ENCODE data around the gene HOXB5.

DNA sequence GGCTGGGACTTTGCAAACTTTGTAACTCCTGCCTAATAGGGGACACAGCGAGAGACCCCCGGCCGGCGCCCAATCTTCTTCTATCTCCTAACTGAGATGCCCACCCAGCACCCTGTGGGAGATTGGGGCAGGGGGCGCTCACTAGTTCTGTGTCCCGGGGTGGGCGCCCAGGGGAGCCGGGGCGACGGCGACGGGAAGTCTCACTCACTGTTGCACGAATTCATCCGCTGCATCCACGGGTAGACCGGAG, 3.9 kb upstream of the HOXB5 start:
- TF ChIP-seq MAZ (IDR thresholded peaks at IDR 0.05; ENCODE audit: borderline replicate concordance, low read depth, low read length) = no peak
- TF ChIP-seq POLR2A (IDR thresholded peaks at IDR 0.05; ENCODE audit: low read depth, low read length) = no peak
- TF ChIP-seq, protein P1, sequence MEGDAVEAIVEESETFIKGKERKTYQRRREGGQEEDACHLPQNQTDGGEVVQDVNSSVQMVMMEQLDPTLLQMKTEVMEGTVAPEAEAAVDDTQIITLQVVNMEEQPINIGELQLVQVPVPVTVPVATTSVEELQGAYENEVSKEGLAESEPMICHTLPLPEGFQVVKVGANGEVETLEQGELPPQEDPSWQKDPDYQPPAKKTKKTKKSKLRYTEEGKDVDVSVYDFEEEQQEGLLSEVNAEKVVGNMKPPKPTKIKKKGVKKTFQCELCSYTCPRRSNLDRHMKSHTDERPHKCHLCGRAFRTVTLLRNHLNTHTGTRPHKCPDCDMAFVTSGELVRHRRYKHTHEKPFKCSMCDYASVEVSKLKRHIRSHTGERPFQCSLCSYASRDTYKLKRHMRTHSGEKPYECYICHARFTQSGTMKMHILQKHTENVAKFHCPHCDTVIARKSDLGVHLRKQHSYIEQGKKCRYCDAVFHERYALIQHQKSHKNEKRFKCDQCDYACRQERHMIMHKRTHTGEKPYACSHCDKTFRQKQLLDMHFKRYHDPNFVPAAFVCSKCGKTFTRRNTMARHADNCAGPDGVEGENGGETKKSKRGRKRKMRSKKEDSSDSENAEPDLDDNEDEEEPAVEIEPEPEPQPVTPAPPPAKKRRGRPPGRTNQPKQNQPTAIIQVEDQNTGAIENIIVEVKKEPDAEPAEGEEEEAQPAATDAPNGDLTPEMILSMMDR (conservative IDR thresholded peaks at IDR 0.05; ENCODE audit: low read depth, low read length) = no peak
- no peak for TF ChIP-seq CEBPB (IDR thresholded peaks at IDR 0.05; ENCODE audit: low read depth, low read length)
- TF ChIP-seq MAFK (IDR thresholded peaks at IDR 0.05; ENCODE audit: low read depth, low read length) = no peak
- TF ChIP-seq RFX5 (IDR thresholded peaks at IDR 0.05; ENCODE audit: low read depth, low read length) = no peak
- no peak for TF ChIP-seq RCOR1 (IDR thresholded peaks at IDR 0.05; ENCODE audit: insufficient replicate concordance, low read length)
- no peak for TF ChIP-seq RAD21 (IDR thresholded peaks at IDR 0.05; ENCODE audit: low read length)
- no peak for TF ChIP-seq MXI1 (IDR thresholded peaks at IDR 0.05; ENCODE audit: borderline replicate concordance, low read depth, low read length)
- TF ChIP-seq FOS (IDR thresholded peaks at IDR 0.05; ENCODE audit: low read depth, low read length) = no peak
- TF ChIP-seq SMC3 (IDR thresholded peaks at IDR 0.05; ENCODE audit: low read depth, low read length) = no peak
